Gastrocnemius medialis (tissue), 4 donors: ENCODE measurements around the gene DOCK3. TPM values are rescaled to one million over a fixed set of nuclear protein-coding genes. Genes with fewer than 3 reads are reported as not detected.

Source experiments
- ATAC-seq, 2 donors: fragments of 150-250 bp; one replicate each; pipeline ENCODE4 v1.9.1; 2016
- DNase-seq, 2 donors: peaks; one replicate each; pipeline ENCODE4 v3.0.0-alpha.2; 2019
- H3K27ac ChIP-seq, 4 donors: fragments of 200-600 bp; sonication (generic); 1 replicate in 1 of 4; 2 replicates in 3 of 4; pipeline ENCODE4 v1.5.1; 2016 to 2018; ENCODE audit warnings: mild to moderate bottlenecking in 2 of 4, moderate library complexity in 1 of 4
- H3K27me3 ChIP-seq, 3 donors: fragments of 200-600 bp; sonication (generic) in 2 of 3; 1 replicate in 1 of 3; 2 replicates in 2 of 3; pipeline versions ENCODE4 v1.5.1 to v1.6.0; 2016 to 2019; ENCODE audit warnings: mild to moderate bottlenecking in 1 of 3, moderate library complexity in 1 of 3
- H3K36me3 ChIP-seq, 2 donors: fragments of 200-600 bp; sonication (generic) in 1 of 2; one replicate each; pipeline ENCODE4 v1.5.1; 2017 to 2018
- H3K4me1 ChIP-seq, 2 donors: fragments of 200-600 bp; sonication (generic) in 1 of 2; one replicate each; pipeline ENCODE4 v1.5.1; 2016 to 2017; ENCODE audit warnings: mild to moderate bottlenecking in 2 of 2
- H3K4me3 ChIP-seq, 4 donors: fragments of 200-600 bp; sonication (generic) in 3 of 4; 1 replicate in 1 of 4; 2 replicates in 3 of 4; pipeline ENCODE4 v1.5.1; 2016 to 2019; ENCODE audit warnings: mild to moderate bottlenecking in 2 of 4
- H3K9me3 ChIP-seq, 3 donors: fragments of 200-600 bp; sonication (generic) in 2 of 3; 1 replicate in 1 of 3; 2 replicates in 2 of 3; pipeline ENCODE4 v1.5.1; 2016 to 2019
- POLR2A ChIP-seq, 2 donors: fragments of 450-650 bp; IDR thresholded peaks; one replicate each; pipeline ENCODE4 v1.6.1; 2017; ENCODE audit warnings: antibody characterized with exemption in 2 of 2, mild to moderate bottlenecking in 2 of 2, moderate library complexity in 2 of 2
- in situ Hi-C, 4 donors: fragments of 200-750 bp; cut with MboI; loops; one replicate each; pipeline versions ENCODE4 v1.15.0 to v1.8.0; 2017; ENCODE audit warnings: low sequenced_read_pairs in 4 of 4
- intact Hi-C: fragments of 100-400 bp; cut with DNase I; formaldehyde crosslinking; loops from one replicate; pipeline ENCODE4 v1.15.1; 2023; ENCODE audit warnings: low total_unique reads
- total RNA-seq, 4 donors: library from RNA; depleted of rRNA; stranded (reverse); fragments of >200 nt; gene quantifications; one replicate each; pipeline versions ENCODE4 v1.1.0 to v1.2.3, GENCODE V29; 2016
- TF ChIP-seq, protein P1 (sequence below), 5 experiments: fragments of 450-650 bp in 3 of 5; fragments of 200-600 bp in 2 of 5; sonication (generic) in 2 of 5; IDR thresholded peaks in 4 of 5; conservative IDR thresholded peaks in 1 of 5; 1 replicate in 4 of 5; 2 replicates in 1 of 5; pipeline ENCODE4 v1.5.1; 2016 to 2019; ENCODE audit warnings: antibody characterized with exemption in 5 of 5, mild to moderate bottlenecking in 3 of 5, moderate library complexity in 3 of 5

The DOCK3 gene
- total RNA-seq, 4 donors from 2014 or later, result 0.61 to 3.1 (median 0.73) TPM

DNA sequence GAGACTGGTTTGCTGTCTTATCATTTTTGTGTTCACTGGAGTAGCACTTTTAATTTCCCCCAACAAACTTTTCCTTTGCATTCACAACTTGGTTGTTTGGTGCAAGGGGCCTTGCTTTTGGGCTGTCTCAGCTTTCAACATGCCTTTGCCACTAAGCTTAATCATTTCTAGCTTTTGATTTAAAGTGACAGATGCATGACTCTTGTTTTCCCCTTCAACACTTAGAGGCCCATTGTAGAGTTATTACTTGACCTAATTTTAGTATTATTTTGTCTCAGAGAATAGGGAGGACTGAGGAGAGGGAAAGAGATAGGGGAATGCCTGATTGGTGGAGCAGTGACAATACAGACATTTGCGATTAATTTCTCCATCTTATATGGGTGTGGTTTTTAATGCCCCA, 370.3 kb downstream of the DOCK3 start:
- ATAC-seq, result no peak
- Histone ChIP-seq H3K27ac (no peak overlapping the region), H3K4me1 (no peaks in the 10 kb centered on the region), H3K9me3 (no peaks in the 10 kb centered on the region), H3K27me3 (no peaks in the 10 kb centered on the region), H3K36me3 (no peaks in the 10 kb centered on the region), H3K4me3 (no peak overlapping the region)
- no peak for DNase-seq
- in situ Hi-C loops (no loop called here), intact Hi-C loops (no loop called here)
- TF ChIP-seq POLR2A (IDR thresholded peaks at IDR 0.05), result no peak
- TF ChIP-seq, protein P1, sequence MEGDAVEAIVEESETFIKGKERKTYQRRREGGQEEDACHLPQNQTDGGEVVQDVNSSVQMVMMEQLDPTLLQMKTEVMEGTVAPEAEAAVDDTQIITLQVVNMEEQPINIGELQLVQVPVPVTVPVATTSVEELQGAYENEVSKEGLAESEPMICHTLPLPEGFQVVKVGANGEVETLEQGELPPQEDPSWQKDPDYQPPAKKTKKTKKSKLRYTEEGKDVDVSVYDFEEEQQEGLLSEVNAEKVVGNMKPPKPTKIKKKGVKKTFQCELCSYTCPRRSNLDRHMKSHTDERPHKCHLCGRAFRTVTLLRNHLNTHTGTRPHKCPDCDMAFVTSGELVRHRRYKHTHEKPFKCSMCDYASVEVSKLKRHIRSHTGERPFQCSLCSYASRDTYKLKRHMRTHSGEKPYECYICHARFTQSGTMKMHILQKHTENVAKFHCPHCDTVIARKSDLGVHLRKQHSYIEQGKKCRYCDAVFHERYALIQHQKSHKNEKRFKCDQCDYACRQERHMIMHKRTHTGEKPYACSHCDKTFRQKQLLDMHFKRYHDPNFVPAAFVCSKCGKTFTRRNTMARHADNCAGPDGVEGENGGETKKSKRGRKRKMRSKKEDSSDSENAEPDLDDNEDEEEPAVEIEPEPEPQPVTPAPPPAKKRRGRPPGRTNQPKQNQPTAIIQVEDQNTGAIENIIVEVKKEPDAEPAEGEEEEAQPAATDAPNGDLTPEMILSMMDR (IDR thresholded peaks at IDR 0.05 in 4 of 5, conservative IDR thresholded peaks at IDR 0.05 in 1 of 5), result no peak

DNA sequence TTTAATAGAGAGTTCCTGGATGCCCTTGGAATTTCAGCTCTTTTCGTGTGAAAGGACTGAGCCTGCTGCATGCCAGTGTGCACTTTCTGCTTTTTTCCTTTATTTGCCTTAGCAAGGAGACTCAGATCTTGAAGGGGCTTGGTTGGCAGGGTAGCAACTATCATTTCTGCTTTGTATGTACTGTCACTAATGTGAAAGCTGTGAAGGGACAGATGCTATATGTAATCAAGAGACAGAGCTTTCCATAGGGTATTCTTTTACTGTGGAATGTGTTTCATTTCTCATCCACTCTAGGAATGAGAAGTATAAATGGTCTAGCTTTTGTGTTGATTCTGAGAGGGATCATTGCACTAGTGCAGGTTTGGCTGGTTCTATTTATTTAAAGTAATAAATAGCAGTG, 377.8 kb downstream of the DOCK3 start:
- in situ Hi-C loops, result no loop called here
- no peaks in the 10 kb centered on the region for H3K36me3 ChIP-seq

DNA sequence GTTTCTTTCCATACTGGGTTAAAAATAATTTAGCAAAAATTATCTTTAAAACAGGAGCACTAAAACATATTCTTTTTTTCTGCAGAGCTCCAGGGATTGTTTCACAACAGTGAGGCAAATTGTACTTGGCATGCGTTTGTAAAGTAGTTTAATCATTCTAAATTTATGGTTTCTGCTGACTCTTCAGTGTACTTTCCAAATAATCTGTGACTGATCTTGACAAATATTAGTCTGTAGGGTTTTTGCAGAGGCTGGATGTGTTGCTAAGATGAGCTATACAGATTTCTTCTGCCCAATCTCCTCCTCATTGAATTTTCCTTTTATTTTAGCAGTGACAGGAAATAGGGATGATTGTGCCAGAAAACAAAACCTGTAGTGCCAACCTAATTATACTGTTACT, 382.4 kb downstream of the DOCK3 start:
- no peak for TF ChIP-seq POLR2A (IDR thresholded peaks at IDR 0.05)
- TF ChIP-seq, protein P1 (IDR thresholded peaks at IDR 0.05 in 4 of 5, conservative IDR thresholded peaks at IDR 0.05 in 1 of 5), result no peak
- Histone ChIP-seq H3K9me3 (no peaks in the 10 kb centered on the region), H3K27ac (no peak overlapping the region), H3K4me3 (no peak overlapping the region), H3K36me3 (no peaks in the 10 kb centered on the region), H3K27me3 (no peaks in the 10 kb centered on the region), H3K4me1 (peaks cover 0 to 4% of the 10 kb centered on the region in 2 donors)
- intact Hi-C loops (no loop called here), in situ Hi-C loops (no loop called here)
- no peak for ATAC-seq
- no peak for DNase-seq

More for the DNA sequence above, 377.8 kb downstream of the DOCK3 start:
- Histone ChIP-seq H3K4me1 (no peaks in the 10 kb centered on the region), H3K27me3 (no peaks in the 10 kb centered on the region), H3K27ac (no peak overlapping the region), H3K9me3 (no peaks in the 10 kb centered on the region), H3K4me3 (no peak overlapping the region)
- intact Hi-C loops, result no loop called here
- DNase-seq, result no peak
- no peak for ATAC-seq
- TF ChIP-seq, protein P1 (IDR thresholded peaks at IDR 0.05 in 4 of 5, conservative IDR thresholded peaks at IDR 0.05 in 1 of 5), result no peak
- TF ChIP-seq POLR2A (IDR thresholded peaks at IDR 0.05), result no peak

DNA sequence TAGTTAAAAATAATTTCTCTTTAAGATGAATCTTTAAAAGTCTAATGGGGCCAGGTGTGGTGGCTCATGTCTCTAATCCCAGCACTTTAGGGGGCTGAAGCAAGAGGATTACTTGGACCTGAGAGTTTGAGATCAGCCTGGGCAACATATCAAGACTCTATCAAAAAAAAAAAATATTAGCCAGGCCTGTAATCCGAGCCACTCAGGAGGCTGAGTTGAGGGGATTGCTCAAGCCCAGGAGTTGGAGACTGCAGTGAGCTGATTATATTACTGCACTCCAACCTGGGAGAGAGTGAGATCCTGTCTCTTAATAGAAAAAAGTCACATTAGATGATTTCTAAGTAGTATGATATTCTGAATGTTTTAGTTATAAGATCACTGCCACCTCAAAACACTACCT, 388.3 kb downstream of the DOCK3 start:
- intact Hi-C loops, result no loop called here
- in situ Hi-C loops, result no loop called here
- TF ChIP-seq, protein P1 (IDR thresholded peaks at IDR 0.05 in 4 of 5, conservative IDR thresholded peaks at IDR 0.05 in 1 of 5), result no peak
- TF ChIP-seq POLR2A (IDR thresholded peaks at IDR 0.05), result no peak
- ATAC-seq, result peak; percentile 83 to 93
- Histone ChIP-seq H3K9me3 (no peaks in the 10 kb centered on the region), H3K27me3 (no peaks in the 10 kb centered on the region), H3K4me1 (peaks cover 8 to 10% of the 10 kb centered on the region in 2 donors), H3K36me3 (no peaks in the 10 kb centered on the region), H3K27ac (no peak overlapping the region), H3K4me3 (no peak overlapping the region)
- peak in 1 of 2 donors; percentile 31 for DNase-seq

DNA sequence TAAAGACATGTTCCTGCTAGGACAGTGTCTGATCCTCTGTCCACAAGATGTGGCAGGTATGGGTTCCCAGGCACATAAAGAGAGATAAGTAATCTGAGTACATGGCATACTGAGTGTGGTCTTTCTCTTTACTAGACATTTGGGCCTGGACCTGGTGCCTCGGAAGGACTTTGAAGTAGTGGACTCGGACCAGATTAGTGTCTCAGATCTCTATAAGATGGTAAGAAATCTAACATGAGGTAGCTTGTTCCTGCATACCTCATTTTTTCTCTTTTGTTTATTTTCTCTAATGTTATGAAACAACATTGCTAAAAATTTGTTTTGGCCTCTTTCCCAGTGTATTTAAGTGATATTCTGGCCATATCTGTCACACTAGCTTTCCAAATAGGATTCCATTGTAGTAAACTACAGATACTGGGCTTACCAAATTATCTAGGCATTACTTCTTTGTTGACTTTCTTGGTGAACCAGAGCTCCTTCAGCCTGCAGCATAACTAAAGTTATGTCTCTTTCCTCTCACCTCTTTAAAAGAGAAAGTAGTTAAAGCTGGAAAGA, 400.6 kb downstream of the DOCK3 start:
- no peak overlapping the region for H3K4me3 ChIP-seq
- H3K4me1 ChIP-seq, result no peaks in the 10 kb centered on the region
- H3K9me3 ChIP-seq, result no peaks in the 10 kb centered on the region
- no peak for DNase-seq
- H3K27ac ChIP-seq, result no peak overlapping the region
- no peak for ATAC-seq
- H3K36me3 ChIP-seq, result no peaks in the 10 kb centered on the region
- intact Hi-C loops (no loop called here), in situ Hi-C loops (no loop called here)
- TF ChIP-seq POLR2A (IDR thresholded peaks at IDR 0.05), result no peak
- TF ChIP-seq, protein P1 (IDR thresholded peaks at IDR 0.05 in 4 of 5, conservative IDR thresholded peaks at IDR 0.05 in 1 of 5), result no peak
- H3K27me3 ChIP-seq, result no peaks in the 10 kb centered on the region
